ENCODE results near the gene FOXN3.

FOXN3 gene

DNA sequence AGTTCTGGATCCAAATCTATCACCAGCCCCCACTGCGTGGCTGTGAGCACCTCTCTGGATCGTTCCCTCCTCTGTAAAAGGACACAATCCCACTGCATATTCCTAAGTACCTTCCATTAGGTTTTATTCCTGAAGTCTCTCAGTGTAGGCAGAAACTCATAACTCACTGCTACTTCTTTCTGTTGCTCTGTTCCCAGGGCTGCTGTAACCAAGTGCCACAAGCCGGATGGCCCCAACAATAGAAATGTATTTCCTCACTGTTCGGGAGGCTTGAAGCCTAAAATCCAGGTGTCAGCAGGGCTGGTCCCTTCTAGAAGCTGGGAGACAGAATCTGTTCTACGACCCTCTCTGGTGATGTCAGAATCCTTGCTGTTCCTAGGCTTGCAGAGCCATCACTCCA lies 24.9 kb downstream of the FOXN3 start:
- DNase-seq (ENCODE audit: insufficient read length, low spot score) = no peak
- TF ChIP-seq, protein P1, sequence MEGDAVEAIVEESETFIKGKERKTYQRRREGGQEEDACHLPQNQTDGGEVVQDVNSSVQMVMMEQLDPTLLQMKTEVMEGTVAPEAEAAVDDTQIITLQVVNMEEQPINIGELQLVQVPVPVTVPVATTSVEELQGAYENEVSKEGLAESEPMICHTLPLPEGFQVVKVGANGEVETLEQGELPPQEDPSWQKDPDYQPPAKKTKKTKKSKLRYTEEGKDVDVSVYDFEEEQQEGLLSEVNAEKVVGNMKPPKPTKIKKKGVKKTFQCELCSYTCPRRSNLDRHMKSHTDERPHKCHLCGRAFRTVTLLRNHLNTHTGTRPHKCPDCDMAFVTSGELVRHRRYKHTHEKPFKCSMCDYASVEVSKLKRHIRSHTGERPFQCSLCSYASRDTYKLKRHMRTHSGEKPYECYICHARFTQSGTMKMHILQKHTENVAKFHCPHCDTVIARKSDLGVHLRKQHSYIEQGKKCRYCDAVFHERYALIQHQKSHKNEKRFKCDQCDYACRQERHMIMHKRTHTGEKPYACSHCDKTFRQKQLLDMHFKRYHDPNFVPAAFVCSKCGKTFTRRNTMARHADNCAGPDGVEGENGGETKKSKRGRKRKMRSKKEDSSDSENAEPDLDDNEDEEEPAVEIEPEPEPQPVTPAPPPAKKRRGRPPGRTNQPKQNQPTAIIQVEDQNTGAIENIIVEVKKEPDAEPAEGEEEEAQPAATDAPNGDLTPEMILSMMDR (IDR thresholded peaks at IDR 0.05; ENCODE audit: insufficient read depth, missing control alignments) = no peak
- no peak for FAIRE-seq

DNA sequence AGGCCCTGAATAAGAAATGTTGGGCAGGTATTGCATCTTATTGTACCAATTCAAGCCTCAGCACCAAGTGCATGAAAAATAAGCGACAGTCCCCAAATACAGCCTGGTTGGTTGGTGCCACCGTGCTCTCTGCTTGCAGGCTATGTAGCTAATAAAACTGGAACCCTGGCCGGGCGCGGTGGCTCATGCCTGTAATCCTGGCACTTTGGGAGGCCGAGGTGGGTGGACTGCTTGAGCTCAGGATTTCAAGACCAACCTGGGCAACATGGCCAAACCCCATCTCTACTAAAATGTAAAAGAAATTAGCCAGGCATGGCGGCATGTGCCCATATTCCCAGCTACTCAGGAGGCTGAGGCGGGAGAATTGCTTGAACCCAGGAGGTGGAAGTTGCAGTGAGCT lies 25.5 kb downstream of the FOXN3 start:
- TF ChIP-seq, protein P1 (IDR thresholded peaks at IDR 0.05; ENCODE audit: insufficient read depth, missing control alignments) = no peak
- no peak for DNase-seq (ENCODE audit: insufficient read length, low spot score)
- no peak for FAIRE-seq

DNA sequence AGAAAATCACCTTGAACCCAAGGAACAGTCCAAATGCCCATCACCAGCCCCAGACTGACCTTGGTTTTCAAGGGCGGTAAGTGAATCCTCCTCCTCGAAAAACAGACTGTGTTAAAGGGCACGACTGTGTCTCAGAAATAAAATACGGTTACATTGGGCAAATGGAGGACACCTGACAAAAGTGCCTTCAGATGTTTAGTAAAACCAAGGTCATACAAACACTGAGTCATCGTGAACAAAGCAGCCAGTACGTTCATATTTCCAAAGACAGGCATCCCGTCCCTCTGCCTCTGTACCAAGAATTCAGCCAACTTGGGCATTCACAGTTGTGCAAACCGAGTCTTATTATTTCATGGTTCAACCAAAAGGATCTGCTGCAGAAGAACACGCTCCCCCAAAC lies 25.9 kb downstream of the FOXN3 start:
- TF ChIP-seq, protein P1 (IDR thresholded peaks at IDR 0.05; ENCODE audit: insufficient read depth, missing control alignments) = no peak
- no peak for FAIRE-seq
- no peak for DNase-seq (ENCODE audit: insufficient read length, low spot score)

DNA sequence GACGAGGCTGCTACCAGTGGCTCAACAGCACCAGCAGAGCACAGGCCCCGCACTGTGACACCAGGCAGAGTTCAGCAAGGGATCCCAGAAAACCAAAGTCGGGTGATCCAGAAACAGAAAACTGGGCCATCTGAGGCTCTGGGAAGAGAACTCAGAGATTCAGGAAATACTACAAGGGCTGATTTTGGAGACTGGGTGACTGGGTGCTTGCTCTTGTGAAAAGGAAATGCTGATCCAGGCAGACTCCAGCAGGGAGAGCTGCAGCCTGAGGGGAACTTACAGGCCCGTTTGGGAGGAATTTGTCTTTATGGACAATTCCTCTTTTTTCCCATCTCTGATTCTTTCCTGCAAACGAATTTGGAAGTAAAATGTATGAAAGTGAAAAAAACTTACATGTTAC lies 28.2 kb downstream of the FOXN3 start:
- TF ChIP-seq, protein P1 (IDR thresholded peaks at IDR 0.05; ENCODE audit: insufficient read depth, missing control alignments) = no peak
- no peak for FAIRE-seq
- DNase-seq (ENCODE audit: insufficient read length, low spot score) = no peak

DNA sequence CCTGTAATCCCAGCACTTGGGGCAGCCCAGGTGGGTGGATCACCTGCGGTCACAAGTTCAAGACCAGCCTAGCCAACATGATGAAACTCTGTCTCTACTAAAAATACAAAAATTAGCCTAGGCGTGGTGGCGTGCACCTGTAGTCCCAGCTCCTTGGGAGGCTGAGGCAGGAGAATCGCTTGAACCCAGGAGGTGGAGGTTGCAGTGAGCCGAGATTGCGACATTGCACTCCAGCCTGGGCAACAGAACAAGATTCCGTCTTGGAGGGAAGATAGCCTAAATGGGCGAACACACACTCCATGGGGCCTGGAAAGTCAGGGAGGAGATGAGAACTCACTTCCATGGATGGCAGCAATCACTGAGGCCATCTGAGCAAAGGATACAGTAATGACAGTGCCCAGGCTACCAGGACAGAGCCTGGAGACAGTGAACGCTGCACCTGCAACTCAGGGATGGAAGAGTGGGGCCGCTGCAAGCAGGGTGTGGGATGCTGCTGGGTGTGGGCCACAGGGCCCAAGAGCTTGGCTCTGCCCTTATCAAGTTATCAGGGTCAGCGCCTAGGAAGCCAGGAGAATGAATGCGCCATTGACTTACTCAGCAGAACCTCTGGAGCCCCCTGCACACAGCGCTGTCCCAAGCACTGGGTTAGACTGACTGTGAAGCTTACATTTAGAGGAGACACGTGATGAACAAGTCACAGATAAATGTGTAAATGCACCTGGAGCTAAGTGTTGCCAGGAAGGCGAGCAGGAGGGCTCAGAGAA lies 28.9 kb downstream of the FOXN3 start:
- TF ChIP-seq, protein P1 (IDR thresholded peaks at IDR 0.05; ENCODE audit: insufficient read depth, missing control alignments) = no peak
- FAIRE-seq = no peak
- no peak for DNase-seq (ENCODE audit: insufficient read length, low spot score)

DNA sequence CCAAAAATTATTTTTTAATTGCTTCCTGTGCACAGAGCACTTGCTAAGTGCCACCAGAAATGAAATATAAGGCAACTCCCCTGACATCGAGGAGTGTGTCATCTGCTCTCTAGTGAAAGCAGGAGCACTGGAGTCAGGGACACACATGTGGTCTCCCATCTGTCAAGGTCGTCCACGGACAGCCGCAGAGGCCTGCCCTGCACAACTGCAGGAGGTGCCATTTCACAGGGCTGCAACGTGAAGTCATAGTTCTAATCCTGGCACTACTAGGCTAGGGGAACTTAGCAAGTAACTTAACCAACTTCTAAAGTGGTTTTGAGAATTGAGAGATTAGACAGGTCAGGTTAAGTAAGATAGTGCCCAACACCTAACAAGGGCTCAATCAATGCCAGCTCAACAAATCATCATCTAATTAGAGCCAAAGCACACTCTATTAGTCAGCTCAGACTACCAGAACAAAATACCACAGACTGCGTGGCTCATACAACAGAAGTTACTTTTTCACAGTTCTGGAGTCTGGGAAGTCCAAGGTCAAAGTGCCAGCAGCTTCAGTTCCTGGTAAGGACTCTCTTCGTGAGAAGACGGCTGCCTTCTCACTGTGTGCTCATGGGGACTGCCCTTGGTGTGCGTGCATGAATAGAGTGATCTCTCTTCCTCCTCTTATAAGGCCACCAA lies 30.7 kb downstream of the FOXN3 start:
- FAIRE-seq (no peak), DNase-seq (ENCODE audit: insufficient read length, low spot score) (no peak)
- TF ChIP-seq, protein P1 (IDR thresholded peaks at IDR 0.05; ENCODE audit: insufficient read depth, missing control alignments) = no peak

DNA sequence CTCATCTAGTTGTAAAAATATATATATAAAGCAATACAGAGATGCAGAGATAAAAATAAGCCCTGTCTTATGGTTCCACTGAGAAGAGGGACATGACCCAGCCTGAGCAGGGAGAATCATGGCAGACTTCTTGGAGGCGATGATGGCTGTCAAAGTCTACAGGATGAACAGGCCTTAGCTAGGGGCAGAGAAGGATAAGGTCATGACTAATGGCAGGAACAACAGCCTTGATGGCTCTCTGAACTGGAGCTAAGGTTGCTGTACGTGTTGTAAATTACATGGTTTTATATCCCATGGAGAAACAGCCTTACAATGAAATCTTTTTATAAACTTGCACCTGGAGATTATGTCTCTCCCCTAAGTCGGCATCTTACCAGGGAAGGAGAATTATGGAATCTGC lies 32.4 kb downstream of the FOXN3 start:
- no peak for FAIRE-seq

More for the DNA sequence above, 32.4 kb downstream of the FOXN3 start:
- TF ChIP-seq, protein P1 (IDR thresholded peaks at IDR 0.05; ENCODE audit: insufficient read depth, missing control alignments) = no peak
- DNase-seq (ENCODE audit: insufficient read length, low spot score) = no peak

Data from D721Med (cell line).